ENCODE data around the gene IL36RN.

DNA sequence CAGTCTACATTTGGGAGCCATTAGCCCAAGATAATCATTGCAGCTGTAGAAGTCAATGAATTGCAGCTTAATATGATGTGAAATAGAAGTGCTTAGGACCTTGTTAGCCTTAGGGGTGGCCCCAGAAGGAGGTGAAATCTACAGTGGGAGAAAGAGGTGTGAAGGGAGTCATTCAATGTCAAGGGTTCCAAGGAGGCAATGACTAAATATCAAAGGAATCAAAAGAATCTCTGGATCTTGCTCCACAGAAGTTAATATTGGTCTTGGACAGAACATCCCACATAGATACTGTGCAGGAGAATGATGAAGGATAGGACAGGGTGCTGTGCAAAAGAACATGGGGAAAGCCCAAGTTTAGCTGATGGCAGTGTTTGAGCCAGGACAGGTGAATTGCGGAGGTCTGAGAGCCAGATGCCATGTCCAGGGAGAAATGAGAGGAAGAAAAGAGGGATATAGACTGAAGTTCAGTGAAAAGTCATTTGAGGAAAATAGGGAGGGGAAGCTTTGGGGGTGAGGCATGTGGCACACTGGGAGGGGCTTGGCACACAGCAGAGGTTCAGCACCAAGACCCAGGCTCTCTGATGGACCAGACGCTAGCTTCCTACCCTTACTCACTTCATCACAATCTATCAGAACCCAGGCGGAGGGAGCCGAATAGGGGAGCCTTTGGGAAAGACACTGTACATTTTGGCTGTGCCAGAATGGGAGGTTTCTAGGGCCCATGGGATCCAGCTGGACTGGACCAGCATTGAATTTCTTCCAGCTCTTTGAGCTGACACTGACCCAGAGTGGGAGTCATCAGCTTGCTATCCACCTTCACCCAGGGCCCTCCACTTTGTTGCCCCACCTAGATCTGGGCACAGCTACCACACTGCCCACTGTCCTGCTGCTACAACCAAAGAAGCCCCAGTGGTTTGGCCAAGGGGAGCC, 10.9 kb downstream of the IL36RN start:
- TF ChIP-seq FOXK2 (IDR thresholded peaks at IDR 0.05) (no peak), NFRKB (IDR thresholded peaks at IDR 0.05) (no peak), TARDBP (IDR thresholded peaks at IDR 0.05) (no peak)

Data from HEK293T (cell line).